Measurements from ENCODE around the gene TCF23.
"Not testable (repeated sequence)": the region's sequence is repeated elsewhere in the genome, so short reads cannot be mapped to it uniquely, and the experiment has no call there.

The TCF23 gene

GRCh38 chr2:27191070-27191829 is 42.4 kb downstream of the TCF23 start:
- DNase-seq = peak in 2 of 14 donors; percentile 2 to 11

- no peak for DNase-seq
Observed at GRCh38 chr2:27194538-27195354, 45.9 kb downstream of the TCF23 start.

GRCh38 chr2:27195799-27196198 is 47.0 kb downstream of the TCF23 start:
- not testable (repeated sequence) for DNase-seq

DNA sequence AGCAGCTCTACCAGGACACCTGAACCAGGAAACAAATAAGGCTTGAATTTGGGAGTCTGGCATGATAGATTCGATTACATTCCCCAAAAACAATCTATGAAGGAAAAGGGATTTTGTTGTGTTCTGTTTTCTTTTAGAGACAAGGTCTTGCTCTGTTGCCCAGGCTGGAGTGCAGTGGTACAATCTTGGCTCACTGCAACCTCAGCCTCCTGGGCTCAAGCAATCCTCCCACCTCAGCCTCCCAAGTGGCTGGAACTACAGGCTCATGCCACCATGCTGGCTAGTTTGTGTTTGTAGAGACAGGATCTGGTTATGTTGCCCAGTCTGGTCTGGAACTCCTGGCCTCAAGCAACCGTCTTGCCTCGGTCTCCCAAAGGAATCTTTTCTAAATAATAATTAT is 49.3 kb downstream of the TCF23 start:
- not testable (repeated sequence) for DNase-seq

DNA sequence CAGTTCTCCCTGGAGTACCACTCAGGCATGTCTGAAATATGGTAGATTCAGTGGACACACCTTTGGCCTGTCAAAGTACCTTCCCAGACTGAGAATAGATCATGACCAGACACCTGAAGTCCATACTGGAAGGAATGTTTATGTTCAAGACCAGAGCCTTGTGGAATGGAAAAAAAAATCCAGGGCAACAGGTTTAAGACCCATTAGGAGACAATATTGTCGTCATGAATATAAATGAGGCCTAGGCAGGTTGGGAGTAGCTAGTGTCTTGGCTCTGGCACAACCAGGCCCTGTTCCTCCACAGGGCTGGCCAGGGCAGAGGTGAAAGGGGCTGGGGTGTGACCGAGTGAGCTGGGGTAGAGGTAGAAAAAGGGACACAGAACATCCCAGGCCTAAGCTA is 49.8 kb downstream of the TCF23 start:
- DNase-seq = no peak

- DNase-seq = no peak
Observed at GRCh38 chr2:27199241-27199640, 50.4 kb downstream of the TCF23 start.

- DNase-seq = no peak
Observed at GRCh38 chr2:27201675-27202074, 52.9 kb downstream of the TCF23 start.

DNA sequence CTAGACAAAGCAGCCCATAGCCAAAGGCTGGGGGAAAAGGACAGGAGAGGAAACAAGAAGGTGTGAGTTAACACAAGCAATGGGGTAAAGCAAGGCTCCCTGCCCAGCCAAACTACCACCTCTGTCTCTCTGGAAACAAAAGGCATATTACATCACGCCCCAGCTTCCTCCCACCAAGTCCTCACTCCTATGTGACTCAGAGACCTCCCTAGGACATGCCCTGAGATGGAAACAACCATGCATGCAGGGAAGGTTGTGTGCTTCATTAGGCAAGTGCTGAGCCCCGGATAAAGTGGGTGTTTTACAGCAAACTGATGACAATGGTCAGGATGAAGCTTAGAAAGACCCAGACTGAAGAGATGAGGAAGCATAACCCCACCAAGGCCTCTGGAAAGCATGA is 54.0 kb downstream of the TCF23 start:
- DNase-seq = no peak

DNA sequence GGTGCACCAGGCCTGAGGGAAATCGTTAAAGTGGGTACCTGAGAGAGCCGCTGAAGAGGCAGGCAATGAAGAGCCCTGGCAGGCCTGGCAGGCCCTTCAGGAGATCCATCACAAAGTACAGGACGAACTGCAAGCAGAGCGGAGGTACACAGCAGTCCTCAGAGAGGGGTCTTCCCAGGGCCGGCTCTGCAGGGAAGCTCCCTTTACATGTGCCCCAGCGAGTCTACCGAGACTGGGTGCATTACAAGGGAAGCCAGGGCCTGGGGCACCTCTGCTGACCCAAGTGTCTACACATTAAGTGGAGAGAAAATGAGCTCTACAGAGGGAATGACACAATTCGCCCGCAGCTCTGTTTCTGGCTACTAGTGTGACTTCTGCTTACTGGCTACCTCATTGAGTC is 54.9 kb downstream of the TCF23 start:
- no peak for DNase-seq

- no peak for DNase-seq
Observed at GRCh38 chr2:27204566-27204965, 55.8 kb downstream of the TCF23 start.

GRCh38 chr2:27205206-27205605 is 56.4 kb downstream of the TCF23 start:
- no peak for DNase-seq

DNA sequence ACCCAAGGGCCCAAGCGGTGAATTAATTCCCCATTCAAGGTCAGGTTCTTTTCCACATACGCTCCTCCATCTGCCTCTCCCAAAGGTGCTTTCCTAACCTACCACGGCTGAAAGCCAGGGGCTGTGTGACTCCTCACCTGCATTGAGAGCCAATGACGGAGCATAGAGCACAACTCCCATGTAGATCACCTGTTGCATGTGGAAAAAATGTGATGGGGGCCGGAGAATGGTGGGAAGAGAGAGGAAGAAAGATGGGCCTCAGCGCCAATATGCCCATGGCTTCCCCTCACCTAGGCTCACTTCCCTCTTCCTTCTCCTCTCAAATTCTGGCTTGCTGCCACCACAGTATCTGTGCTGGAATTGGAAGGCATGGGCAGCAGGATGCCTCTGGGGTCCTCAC is 57.5 kb downstream of the TCF23 start:
- DNase-seq = no peak

Data from C1 segment of cervical spinal cord (tissue), 14 donors.